ENCODE results near the gene PDE6B.

The PDE6B gene

DNA sequence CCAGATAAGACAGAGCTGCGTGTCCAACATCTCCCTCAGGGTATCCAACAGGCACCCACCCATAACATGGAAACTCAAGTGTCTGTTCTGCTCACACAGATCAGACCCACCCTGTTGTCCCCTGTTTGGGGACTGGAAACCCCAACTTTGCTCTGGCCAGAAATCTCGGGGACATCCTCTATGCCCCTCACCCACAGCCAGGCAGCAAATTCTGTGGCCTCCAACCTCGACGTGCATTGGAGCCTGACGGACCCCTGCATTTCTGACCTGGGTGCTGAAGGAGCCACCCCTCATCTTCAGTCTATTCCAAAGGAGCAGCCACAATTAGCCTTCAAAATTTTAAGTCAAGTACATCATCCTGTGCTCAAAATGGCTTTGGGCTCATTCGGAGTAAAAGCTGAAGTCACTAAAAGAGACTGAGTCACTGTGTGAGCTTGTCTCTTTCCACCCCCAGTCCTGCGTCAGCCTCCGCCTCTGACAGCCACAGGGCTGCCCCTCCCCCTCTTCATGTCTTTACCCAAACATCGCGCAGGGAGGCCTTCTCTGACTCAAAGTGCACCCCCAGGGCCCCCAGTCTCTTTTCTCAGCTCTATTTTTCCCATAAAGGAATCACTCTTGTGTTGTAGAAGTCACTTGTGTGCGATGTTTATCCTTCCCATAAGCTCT lies 24.4 kb upstream of the PDE6B start:
- no peak for DNase-seq

GRCh38 chr4:601612-602558 lies 23.5 kb upstream of the PDE6B start:
- DNase-seq, result no peak

- DNase-seq, result peak in 1 of 2 experiments; percentile 78
Observed at GRCh38 chr4:602559-602942, 22.8 kb upstream of the PDE6B start.

- no peak for DNase-seq
Observed at GRCh38 chr4:604131-604530, 21.2 kb upstream of the PDE6B start.

- no peak for DNase-seq
Observed at GRCh38 chr4:605702-606425, 19.5 kb upstream of the PDE6B start.

DNA sequence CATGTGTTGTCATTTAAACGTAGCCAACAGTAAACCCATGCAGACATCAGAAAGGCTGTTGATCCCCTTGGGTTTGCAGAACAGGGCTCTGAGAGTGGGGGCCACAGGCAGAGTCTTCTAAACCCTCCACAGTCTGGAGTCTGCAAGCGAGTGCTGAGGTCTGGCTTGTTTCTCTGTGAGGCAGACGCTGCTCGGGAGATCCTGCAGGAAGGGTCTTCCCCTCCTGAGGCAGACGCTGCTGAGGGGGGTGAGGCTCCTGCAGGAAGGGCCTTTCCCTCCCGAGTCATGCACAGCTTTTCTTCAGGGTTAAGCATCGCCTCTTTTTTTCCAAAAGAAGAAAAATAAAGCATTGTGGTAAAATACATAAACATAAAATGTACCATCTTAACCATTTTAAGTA lies 17.1 kb upstream of the PDE6B start:
- DNase-seq, result no peak

DNA sequence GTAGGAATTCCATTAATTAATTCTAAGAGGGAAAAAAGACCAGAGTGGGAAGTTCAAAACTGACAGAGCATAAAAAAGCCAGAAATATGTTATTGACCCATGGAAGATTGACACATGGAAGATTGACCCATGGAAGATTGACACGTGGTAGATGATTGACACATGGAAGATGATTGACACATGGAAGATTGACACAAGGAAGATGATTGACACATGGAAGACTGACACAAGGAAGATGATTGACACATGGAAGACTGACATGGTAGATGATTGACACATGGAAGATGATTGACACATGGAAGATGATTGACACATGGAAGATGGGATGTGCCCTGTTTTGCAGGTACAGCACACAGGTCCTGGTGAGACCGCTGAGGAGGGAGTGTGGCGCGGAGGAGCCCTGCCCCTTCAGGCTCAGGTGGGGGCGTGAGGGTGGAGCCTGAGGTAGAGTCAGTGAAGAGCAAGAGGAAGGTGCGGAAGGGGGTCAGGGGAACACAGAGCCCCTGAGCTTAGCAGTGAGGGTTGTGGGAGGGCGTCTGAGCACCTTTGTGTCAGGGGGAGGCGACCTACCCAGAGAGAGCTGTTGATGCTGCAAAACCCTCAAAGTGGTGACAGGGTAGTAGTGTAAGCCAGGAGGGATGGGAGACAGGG lies 15.8 kb upstream of the PDE6B start:
- DNase-seq, result no peak

- DNase-seq, result peak; percentile 61 to 93
Observed at GRCh38 chr4:610411-611261, 14.7 kb upstream of the PDE6B start.

GRCh38 chr4:612052-612748 lies 13.2 kb upstream of the PDE6B start:
- no peak for DNase-seq

DNA sequence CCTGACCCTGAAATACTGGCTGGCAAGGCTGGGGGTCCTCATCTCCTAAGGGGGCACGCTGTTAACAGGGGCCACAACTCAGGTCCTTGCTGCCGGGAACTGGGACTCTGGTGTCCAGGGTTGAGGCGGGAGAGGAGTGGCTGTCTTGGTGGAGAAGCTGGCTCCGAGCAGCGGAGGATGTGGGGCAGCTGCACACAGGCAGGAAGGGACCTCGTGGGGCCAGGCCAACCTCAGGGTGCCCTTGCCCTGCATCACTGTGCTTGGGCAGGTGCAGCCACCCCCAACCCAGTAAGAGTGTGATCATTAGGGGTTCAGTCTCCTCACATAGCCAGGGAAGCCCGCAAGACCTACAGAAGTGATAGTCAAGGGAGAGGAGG lies 12.6 kb upstream of the PDE6B start:
- no peak for DNase-seq

DNA sequence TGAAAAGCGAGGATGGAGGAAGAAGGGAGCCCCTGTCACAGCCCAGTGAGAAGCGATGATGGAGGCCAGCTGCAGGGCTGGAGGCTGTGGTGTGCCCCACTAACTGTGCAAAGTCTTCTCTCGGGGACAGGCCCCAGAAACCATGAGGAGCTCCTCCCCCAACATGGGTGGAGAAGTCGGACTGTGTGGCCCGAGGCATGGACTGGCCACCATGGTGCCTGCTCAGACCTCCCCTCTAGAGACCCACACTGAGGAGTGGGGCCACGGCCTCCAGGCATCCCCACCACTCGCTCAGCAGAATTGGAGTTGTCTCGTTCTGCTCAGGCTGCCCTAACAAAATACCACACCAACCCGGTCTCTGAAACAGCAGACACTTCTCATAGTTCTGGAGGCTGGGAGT lies 12.2 kb upstream of the PDE6B start:
- DNase-seq, result no peak

GRCh38 chr4:616091-616490 lies 9.3 kb upstream of the PDE6B start:
- peak in 1 of 2 experiments; percentile 28 for DNase-seq

DNA sequence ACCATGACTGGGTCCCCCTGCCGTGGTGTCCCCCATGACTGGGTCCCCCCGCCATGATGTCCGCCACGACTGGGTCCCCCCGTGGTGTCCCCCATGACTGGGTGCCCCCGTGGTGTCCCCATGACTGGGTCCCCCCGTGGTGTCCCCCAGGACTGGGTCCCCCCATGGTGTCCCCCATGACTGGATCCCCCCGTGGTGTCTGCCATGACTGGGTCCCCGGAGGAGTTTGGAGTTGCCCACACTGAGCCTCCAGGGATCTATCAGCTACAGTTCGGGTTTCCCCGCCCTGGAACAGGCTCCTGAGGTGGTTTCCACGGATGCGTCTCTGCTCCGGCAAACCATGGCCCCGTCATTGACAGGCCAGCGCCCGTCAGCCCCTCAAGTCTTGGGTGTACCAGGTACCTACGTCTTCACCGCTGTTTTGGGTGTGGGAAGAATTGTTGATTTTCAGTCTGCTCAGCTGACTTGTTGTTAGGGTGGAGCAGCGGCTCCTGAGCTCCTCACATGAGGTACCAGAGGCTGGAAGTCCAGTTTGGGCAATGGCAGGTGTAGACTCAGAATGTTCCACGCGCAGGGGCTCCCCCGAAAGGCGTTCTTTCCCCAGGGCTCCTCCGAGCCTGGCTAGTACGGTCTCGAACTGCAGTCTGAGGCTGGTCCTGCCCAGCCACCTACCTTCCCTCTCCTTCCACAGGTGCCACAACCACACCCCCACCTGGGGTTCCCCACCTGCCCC lies 8.3 kb upstream of the PDE6B start:
- no peak for DNase-seq

- DNase-seq, result no peak
Observed at GRCh38 chr4:617644-618641, 7.4 kb upstream of the PDE6B start.

- no peak for DNase-seq
Observed at GRCh38 chr4:620201-620600, 5.2 kb upstream of the PDE6B start.

DNA sequence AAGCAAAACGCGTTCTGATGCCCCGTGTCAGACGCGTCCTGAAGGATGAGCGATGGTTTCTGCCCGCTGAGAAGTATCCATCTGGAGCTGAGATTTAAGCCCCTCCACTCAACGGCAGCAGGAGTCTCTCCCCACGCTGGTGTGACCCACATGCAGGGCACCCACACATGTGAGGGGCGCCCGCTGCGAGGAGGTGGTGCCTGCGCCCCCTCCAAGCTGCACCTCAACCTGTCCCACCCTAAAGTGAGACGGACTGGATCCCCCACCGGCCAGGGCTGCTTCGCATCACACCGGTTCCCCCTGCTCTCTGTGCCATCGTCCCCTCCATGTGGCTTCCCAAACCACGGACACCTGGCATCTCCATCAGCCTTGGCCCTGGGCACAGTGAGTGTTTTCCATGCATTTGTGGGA lies 4.5 kb upstream of the PDE6B start:
- peak in 1 of 2 experiments; percentile 29 for DNase-seq

DNA sequence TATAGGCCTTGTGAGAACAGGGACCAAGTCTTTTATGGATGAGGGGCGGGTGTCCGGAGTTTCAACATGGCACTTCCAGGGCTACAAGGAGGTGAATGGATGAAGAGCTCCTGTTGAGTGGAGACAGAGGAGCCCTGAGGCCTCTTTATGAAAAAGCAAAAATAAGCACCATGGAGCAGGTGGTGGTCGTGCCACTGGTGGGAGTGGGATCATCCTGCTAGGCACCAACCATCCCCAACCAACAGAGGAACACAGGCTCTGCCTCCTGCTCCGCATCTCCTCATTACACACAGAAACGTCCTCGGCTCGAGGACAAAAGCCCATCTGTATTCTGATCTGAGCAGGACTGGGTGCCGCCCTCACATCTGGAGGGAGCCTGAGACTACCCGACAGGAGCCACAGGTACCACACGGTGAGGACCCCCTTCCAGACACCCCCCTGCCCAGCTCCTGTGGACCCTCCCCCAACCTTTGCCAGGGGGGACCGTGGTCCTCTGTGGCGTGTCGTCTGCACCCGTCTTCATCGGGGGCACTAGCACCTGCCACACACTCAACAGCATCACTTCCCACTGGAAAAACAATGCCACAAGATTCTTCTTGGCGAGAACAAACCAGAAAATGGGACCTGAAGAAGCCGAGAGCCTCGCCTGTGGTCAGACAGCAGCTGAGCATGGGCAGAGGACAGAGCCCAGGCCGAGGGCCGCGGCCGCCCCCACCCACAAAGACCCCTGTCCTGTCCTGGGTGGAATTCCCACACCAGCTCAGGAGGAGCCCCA lies 3.9 kb upstream of the PDE6B start:
- no peak for DNase-seq
